Osteocyte (in vitro differentiated cells): ENCODE measurements around the gene KCNH2. TPM values are rescaled to one million over a fixed set of nuclear protein-coding genes. Genes with fewer than 3 reads are reported as not detected.

Experiments used
- DNase-seq: peaks from one replicate; pipeline ENCODE4 v3.0.0; 2021; ENCODE audit warnings: mixed read lengths; ENCODE audit not compliant: unreplicated experiment; ENCODE audit errors: extremely low spot score
- H3K27ac Mint-ChIP-seq: one replicate; pipeline ENCODE4 v1.8.0; 2021; ENCODE audit warnings: mild to moderate bottlenecking, mixed read lengths; ENCODE audit not compliant: unreplicated experiment
- H3K27me3 Mint-ChIP-seq: one replicate; pipeline ENCODE4 v1.8.0; 2021; ENCODE audit warnings: mixed read lengths; ENCODE audit not compliant: unreplicated experiment
- H3K36me3 Mint-ChIP-seq: one replicate; pipeline ENCODE4 v1.8.0; 2021; ENCODE audit warnings: mixed read lengths; ENCODE audit not compliant: unreplicated experiment
- H3K4me1 Mint-ChIP-seq: one replicate; pipeline ENCODE4 v1.8.0; 2021; ENCODE audit warnings: mixed read lengths; ENCODE audit not compliant: unreplicated experiment
- H3K4me3 Mint-ChIP-seq: one replicate; pipeline ENCODE4 v1.8.0; 2021; ENCODE audit warnings: mild to moderate bottlenecking, moderate library complexity, mixed read lengths; ENCODE audit not compliant: unreplicated experiment
- H3K9me3 Mint-ChIP-seq: one replicate; pipeline ENCODE4 v1.8.0; 2021; ENCODE audit warnings: mixed read lengths; ENCODE audit not compliant: unreplicated experiment
- CTCF ChIP-seq: fragments of 200-600 bp; sonication (generic); IDR thresholded peaks from 2 replicates; pipeline ENCODE4 v1.5.0; 2021; ENCODE audit warnings: antibody characterized with exemption, mild to moderate bottlenecking, moderate library complexity
- total RNA-seq: library from RNA; stranded (reverse); gene quantifications from 2 replicates; pipeline ENCODE4 v1.2.1, GENCODE V29; 2021

KCNH2 gene
- total RNA-seq, 1 donor from 2014 or later = not detected

- TF ChIP-seq CTCF = no peak
- Mint-ChIP-seq H3K4me3 (no peak overlapping the region), H3K27me3 (peaks cover 47% of the 10 kb centered on the region), H3K36me3 (no peaks in the 10 kb centered on the region), H3K9me3 (no peaks in the 10 kb centered on the region), H3K4me1 (no peaks in the 10 kb centered on the region), H3K27ac (no peak overlapping the region)
- DNase-seq = no peak
Measured at GRCh38 chr7:150919160-150919559, 59.0 kb downstream of the KCNH2 start.

DNA sequence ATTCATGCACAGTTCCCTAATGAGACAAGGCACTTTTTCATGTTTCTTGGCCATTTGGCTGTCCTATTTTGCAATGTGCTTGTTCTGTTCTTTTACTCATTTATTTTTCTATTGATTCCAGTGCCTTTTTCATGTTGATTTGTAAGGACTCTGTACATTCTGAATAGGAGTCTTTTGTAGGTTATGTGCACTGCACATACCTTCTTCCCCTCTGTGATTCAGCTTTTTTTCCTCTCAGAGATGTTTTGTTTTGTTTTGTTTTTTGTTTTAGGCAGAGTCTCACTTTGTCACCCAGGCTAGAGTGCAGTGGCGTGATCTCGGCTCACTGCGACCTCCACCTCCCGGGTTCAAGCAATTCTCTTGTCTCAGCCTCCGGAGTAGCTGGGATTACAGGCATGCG, 59.7 kb downstream of the KCNH2 start:
- H3K36me3 Mint-ChIP-seq = no peaks in the 10 kb centered on the region
- DNase-seq = no peak
- H3K4me3 Mint-ChIP-seq = no peak overlapping the region
- peaks cover 51% of the 10 kb centered on the region for H3K27me3 Mint-ChIP-seq
- no peaks in the 10 kb centered on the region for H3K4me1 Mint-ChIP-seq
- TF ChIP-seq CTCF = no peak
- no peaks in the 10 kb centered on the region for H3K9me3 Mint-ChIP-seq
- no peak overlapping the region for H3K27ac Mint-ChIP-seq

GRCh38 chr7:150917969-150918368, 60.2 kb downstream of the KCNH2 start:
- Mint-ChIP-seq H3K4me3 (no peak overlapping the region), H3K27me3 (peaks cover 51% of the 10 kb centered on the region), H3K9me3 (no peaks in the 10 kb centered on the region), H3K4me1 (no peaks in the 10 kb centered on the region), H3K36me3 (no peaks in the 10 kb centered on the region), H3K27ac (no peak overlapping the region)
- TF ChIP-seq CTCF = no peak
- DNase-seq = no peak

- no peak for TF ChIP-seq CTCF
- Mint-ChIP-seq H3K27me3 (peaks cover 52% of the 10 kb centered on the region), H3K9me3 (no peaks in the 10 kb centered on the region)
Measured at GRCh38 chr7:150916670-150917069, 61.5 kb downstream of the KCNH2 start.

DNA sequence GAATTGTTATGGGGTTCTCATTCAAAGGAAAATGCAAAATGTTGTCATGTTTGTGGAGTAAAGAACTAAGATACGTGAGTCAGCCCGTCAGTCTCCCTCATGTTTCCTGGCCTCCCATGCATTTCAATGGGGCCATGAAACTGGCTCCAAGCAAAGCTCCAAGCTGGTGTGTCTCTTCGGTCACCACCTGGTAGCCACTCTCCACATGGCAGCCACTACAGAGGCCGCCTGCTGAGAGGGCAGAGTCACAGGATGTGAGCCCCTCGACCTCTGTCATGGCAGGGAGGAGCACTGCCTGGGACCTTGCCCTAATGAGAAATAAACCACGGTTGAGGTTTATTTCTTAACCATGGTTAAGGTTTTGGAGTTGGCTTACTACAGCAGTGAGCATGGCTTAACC, 63.2 kb downstream of the KCNH2 start:
- no peaks in the 10 kb centered on the region for H3K4me1 Mint-ChIP-seq
- no peaks in the 10 kb centered on the region for H3K9me3 Mint-ChIP-seq
- no peak for TF ChIP-seq CTCF
- no peak overlapping the region for H3K4me3 Mint-ChIP-seq
- no peak overlapping the region for H3K27ac Mint-ChIP-seq
- no peaks in the 10 kb centered on the region for H3K36me3 Mint-ChIP-seq
- DNase-seq = no peak
- H3K27me3 Mint-ChIP-seq = peaks cover 51% of the 10 kb centered on the region

More at GRCh38 chr7:150916670-150917069, 61.5 kb downstream of the KCNH2 start:
- DNase-seq = no peak
- no peak overlapping the region for H3K4me3 Mint-ChIP-seq
- H3K27ac Mint-ChIP-seq = no peak overlapping the region
- no peaks in the 10 kb centered on the region for H3K4me1 Mint-ChIP-seq
- H3K36me3 Mint-ChIP-seq = no peaks in the 10 kb centered on the region
